ENCODE measurements around the gene TCF4. TPM values are rescaled to one million over a fixed set of nuclear protein-coding genes. Genes with fewer than 3 reads are reported as not detected.

The TCF4 gene
- total RNA-seq, 2 experiments from 2014 or later, result 75.9 to 76.0 TPM

GRCh38 chr18:55323051-55323994 is 264.7 kb downstream of the TCF4 start:
- H3K36me3 ChIP-seq (ENCODE audit: insufficient read depth, low read length), result no peaks in the 10 kb centered on the region
- H2AFZ ChIP-seq (ENCODE audit: low read length), result no peak overlapping the region
- no TSS peak for BruUV-seq (replicated peaks)
- no peaks in the 10 kb centered on the region for H3K9me3 ChIP-seq (ENCODE audit: low read length)
- peak; percentile 8 for DNase-seq (ENCODE audit: low spot score)
- peak overlapping the region; percentile 61 for H3K27ac ChIP-seq (ENCODE audit: low read depth, low read length, poor library complexity, severe bottlenecking)
- peaks cover 48% of the 10 kb centered on the region for H3K79me2 ChIP-seq (ENCODE audit: insufficient read depth, low read depth, low read length)
- intact Hi-C loops (cut with micrococcal nuclease; ENCODE audit: unreplicated experiment), result loop anchor here (5.0 kb wide), 2 partner anchors 94 to 264 kb away; partner anchors contain the start of gene TCF4
- peaks cover 47% of the 10 kb centered on the region for H3K4me1 ChIP-seq (ENCODE audit: insufficient read depth, low read length, poor library complexity, severe bottlenecking)
- peaks cover 12% of the 10 kb centered on the region; the same call in 1 of the 2 replicates for H4K20me1 ChIP-seq (ENCODE audit: insufficient read depth, low read length)
- POLR2A ChIA-PET, result interaction anchor here (1.0 kb wide), 1 partner anchor 263 kb away, joined by 3 read pairs; no protein-coding TSS in a partner anchor
- TF ChIP-seq CTCF (conservative IDR thresholded peaks at IDR 0.05; ENCODE audit: low read length), result no peak
- no peak for TF ChIP-seq EZH2phosphoT487 (IDR thresholded peaks at IDR 0.05; ENCODE audit: borderline replicate concordance, low read depth, low read length)
- peak overlapping the region; percentile 73 for H3K4me3 ChIP-seq (ENCODE audit: low read depth, low read length, poor library complexity, severe bottlenecking)
- CTCF ChIA-PET (ENCODE audit: unreplicated experiment), result no interaction called here
- peak overlapping the region; percentile 76 for H3K4me2 ChIP-seq (ENCODE audit: low read length)
- no peaks in the 10 kb centered on the region for H3K9me2 ChIP-seq (ENCODE audit: insufficient read depth, low read length)

- peaks cover 58% of the 10 kb centered on the region for H3K79me2 ChIP-seq (ENCODE audit: insufficient read depth, low read depth, low read length)
- no peaks in the 10 kb centered on the region for H3K36me3 ChIP-seq (ENCODE audit: insufficient read depth, low read length)
- intact Hi-C loops (cut with micrococcal nuclease; ENCODE audit: unreplicated experiment), result loop anchor here (5.0 kb wide), 2 partner anchors 95 to 265 kb away; partner anchors contain the start of gene TCF4
- POLR2A ChIA-PET, result interaction anchor here (0.6 to 1.0 kb wide), 3 partner anchors 10 to 310 kb away, joined by 3 to 4 read pairs (median 3); no protein-coding TSS in a partner anchor
- H3K4me1 ChIP-seq (ENCODE audit: insufficient read depth, low read length, poor library complexity, severe bottlenecking), result peaks cover 58% of the 10 kb centered on the region
- DNase-seq (ENCODE audit: low spot score), result peak; percentile 70
- peak overlapping the region; percentile 73 for H3K4me3 ChIP-seq (ENCODE audit: low read depth, low read length, poor library complexity, severe bottlenecking)
- no TSS peak for BruUV-seq (replicated peaks)
- H4K20me1 ChIP-seq (ENCODE audit: insufficient read depth, low read length), result peaks cover 21% of the 10 kb centered on the region; the same call in 1 of the 2 replicates
- no peak overlapping the region for H2AFZ ChIP-seq (ENCODE audit: low read length)
- H3K9me2 ChIP-seq (ENCODE audit: insufficient read depth, low read length), result no peaks in the 10 kb centered on the region
- no peaks in the 10 kb centered on the region for H3K9me3 ChIP-seq (ENCODE audit: low read length)
- no peak for TF ChIP-seq EZH2phosphoT487 (IDR thresholded peaks at IDR 0.05; ENCODE audit: borderline replicate concordance, low read depth, low read length)
- TF ChIP-seq CTCF (conservative IDR thresholded peaks at IDR 0.05; ENCODE audit: low read length), result peak; percentile 26; the same call in 1 of the 2 replicates
- peak overlapping the region; percentile 76 for H3K4me2 ChIP-seq (ENCODE audit: low read length)
- CTCF ChIA-PET (ENCODE audit: unreplicated experiment), result no interaction called here
- H3K27ac ChIP-seq (ENCODE audit: low read depth, low read length, poor library complexity, severe bottlenecking), result peak overlapping the region; percentile 61
These were observed 265.7 kb downstream of the TCF4 start for GRCh38 chr18:55322178-55322735.

Measured in OCI-LY7 (cell line).